Subcutaneous adipose tissue (tissue), 4 donors: ENCODE measurements around the gene MAP2K5. TPM values are rescaled to one million over a fixed set of nuclear protein-coding genes. Genes with fewer than 3 reads are reported as not detected.

Experiments used
- CTCF ChIP-seq: fragments of 450-650 bp; IDR thresholded peaks from one replicate; pipeline ENCODE4 v1.5.1; 2016; ENCODE audit warnings: low read depth, mild to moderate bottlenecking, control low read depth, antibody characterized with exemption, moderate library complexity
- total RNA-seq, 4 donors: library from RNA; depleted of rRNA; stranded (reverse); fragments of >200 nt; gene quantifications; one replicate each; pipeline ENCODE4 v1.1.0, GENCODE V29; 2016

Gene MAP2K5
- total RNA-seq, 4 donors from 2014 or later: 20.7 to 23.4 (median 22.3) TPM

- no peak for TF ChIP-seq CTCF
Measured at GRCh38 chr15:67816668-67817067, 274.2 kb downstream of the MAP2K5 start.

GRCh38 chr15:67818464-67818863 lies 276.0 kb downstream of the MAP2K5 start:
- no peak for TF ChIP-seq CTCF

GRCh38 chr15:67819636-67820035 lies 277.1 kb downstream of the MAP2K5 start:
- TF ChIP-seq CTCF: no peak

GRCh38 chr15:67820122-67820991 lies 277.9 kb downstream of the MAP2K5 start:
- no peak for TF ChIP-seq CTCF

- no peak for TF ChIP-seq CTCF
Measured at GRCh38 chr15:67820992-67821783, 278.7 kb downstream of the MAP2K5 start.

- TF ChIP-seq CTCF: no peak
Measured at GRCh38 chr15:67821784-67822440, 279.4 kb downstream of the MAP2K5 start.
